Measurements from ENCODE around the gene CEMP1. TPM values are rescaled to one million over a fixed set of nuclear protein-coding genes. Genes with fewer than 3 reads are reported as not detected.
A peak's percentile ranks its signal among the peaks of the same experiment; 100 is the strongest.

Gene CEMP1
- total RNA-seq, 4 donors from 2014 or later, result not detected

DNA sequence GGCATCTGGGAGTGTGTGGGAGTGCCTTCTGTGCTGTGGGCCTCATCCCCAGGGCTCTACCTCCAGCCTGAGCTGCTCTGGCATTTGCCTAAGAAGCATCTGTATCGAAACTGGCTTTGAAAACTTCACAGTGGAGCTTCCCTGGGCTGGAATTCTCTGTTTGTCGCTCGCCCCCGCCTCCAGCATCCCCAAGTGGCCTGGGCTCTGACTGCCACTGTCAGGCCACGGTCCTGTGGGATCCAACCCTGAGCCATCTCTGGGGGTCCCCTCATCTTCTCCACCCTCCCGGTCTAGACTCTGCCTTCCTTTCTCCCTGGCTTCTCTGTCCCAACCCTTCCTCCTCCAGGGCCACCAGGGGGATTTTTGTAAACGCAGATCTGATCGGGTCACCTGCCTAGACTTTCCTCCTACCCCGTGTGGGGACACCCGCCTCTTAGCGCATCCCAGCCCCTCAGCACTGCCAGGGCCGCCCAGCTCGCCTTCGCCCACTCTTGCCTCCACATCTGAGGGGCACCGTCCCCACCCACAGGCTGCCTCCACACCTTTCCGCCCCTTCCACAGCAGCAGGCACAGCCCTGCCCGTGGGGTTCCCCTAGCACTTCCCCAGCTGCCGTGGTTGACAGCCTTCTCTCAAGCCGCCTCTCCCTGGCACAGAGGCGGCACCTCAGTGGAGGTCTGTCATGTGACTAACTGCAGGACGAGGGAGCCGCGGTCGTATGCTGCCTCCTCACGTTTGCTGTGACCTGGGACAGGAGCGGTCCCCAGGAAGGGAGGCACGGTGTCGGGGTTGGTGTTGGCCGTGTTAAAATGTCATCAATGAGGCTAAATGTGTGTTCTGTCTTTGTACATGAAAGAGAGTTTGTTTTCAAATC lies 44.3 kb downstream of the CEMP1 start:
- Histone ChIP-seq H3K36me3 (peaks cover 0 to 7% (median 0%) of the 10 kb centered on the region in 3 donors), H3K27ac (peak overlapping the region in 1 of 4 donors; percentile 24), H3K4me3 (no peak overlapping the region), H3K27me3 (no peaks in the 10 kb centered on the region), H3K4me1 (peaks cover 0 to 40% (median 9%) of the 10 kb centered on the region in 4 donors), H3K9me3 (no peaks in the 10 kb centered on the region)
- peak in 1 of 2 donors; percentile 45 for DNase-seq (ENCODE audit: low spot score in 2 of 2)
- TF ChIP-seq EP300 (IDR thresholded peaks at IDR 0.05), result no peak
- TF ChIP-seq POLR2A (IDR thresholded peaks at IDR 0.05), result no peak
- TF ChIP-seq, protein P1, sequence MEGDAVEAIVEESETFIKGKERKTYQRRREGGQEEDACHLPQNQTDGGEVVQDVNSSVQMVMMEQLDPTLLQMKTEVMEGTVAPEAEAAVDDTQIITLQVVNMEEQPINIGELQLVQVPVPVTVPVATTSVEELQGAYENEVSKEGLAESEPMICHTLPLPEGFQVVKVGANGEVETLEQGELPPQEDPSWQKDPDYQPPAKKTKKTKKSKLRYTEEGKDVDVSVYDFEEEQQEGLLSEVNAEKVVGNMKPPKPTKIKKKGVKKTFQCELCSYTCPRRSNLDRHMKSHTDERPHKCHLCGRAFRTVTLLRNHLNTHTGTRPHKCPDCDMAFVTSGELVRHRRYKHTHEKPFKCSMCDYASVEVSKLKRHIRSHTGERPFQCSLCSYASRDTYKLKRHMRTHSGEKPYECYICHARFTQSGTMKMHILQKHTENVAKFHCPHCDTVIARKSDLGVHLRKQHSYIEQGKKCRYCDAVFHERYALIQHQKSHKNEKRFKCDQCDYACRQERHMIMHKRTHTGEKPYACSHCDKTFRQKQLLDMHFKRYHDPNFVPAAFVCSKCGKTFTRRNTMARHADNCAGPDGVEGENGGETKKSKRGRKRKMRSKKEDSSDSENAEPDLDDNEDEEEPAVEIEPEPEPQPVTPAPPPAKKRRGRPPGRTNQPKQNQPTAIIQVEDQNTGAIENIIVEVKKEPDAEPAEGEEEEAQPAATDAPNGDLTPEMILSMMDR (IDR thresholded peaks at IDR 0.05), result peak in 2 of 5 experiments; percentile 25 to 33
- WGBS, 2 donors, result 47 to 49% methylated on average over 28 to 29 of the region's 29 CpGs

DNA sequence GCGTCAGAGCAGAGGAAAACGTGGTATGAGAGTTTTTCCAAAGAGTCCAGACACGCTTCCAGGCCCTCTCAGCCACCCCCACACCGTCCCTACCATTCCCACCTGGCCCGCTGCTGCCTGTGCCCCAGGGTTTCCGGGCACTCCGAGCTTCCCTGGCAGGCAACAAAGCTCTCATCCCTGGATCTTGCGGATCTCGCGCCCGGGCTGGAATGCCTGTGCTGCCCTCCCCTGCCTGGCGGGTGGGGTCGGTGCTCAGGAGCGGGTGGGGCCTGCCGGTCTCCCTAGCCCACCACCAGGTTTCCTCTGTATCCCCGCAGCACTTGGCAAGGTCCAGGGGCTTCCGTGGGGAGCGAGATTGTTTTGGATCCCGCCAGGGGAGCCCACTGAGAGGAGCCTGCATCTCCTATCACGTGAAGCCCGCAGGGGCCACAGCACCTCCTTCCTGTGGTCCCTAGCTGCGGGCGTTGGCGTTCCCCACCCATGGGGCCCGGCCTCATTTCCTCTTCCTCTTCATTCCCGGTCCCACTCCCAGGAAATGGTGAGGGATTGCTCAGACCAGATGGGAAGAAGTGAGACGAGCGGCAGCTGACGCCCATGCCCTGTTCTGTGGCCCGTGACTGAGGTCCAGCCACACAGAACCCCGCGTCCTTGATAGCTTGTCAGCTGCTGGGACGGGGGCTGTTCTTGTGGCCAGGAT lies 45.2 kb downstream of the CEMP1 start:
- no peaks in the 10 kb centered on the region for H3K27me3 ChIP-seq
- 67 to 68% methylated on average over 21 to 24 of the region's 33 CpGs for WGBS, 2 donors
- H3K9me3 ChIP-seq, result no peaks in the 10 kb centered on the region
- peaks cover 0 to 7% (median 0%) of the 10 kb centered on the region in 3 donors for H3K36me3 ChIP-seq
- no peak for DNase-seq (ENCODE audit: low spot score in 2 of 2)
- H3K4me3 ChIP-seq, result no peak overlapping the region
- H3K4me1 ChIP-seq, result peaks cover 0 to 40% (median 9%) of the 10 kb centered on the region in 4 donors
- TF ChIP-seq, protein P1 (IDR thresholded peaks at IDR 0.05), result no peak
- TF ChIP-seq POLR2A (IDR thresholded peaks at IDR 0.05), result no peak
- TF ChIP-seq EP300 (IDR thresholded peaks at IDR 0.05), result no peak
- H3K27ac ChIP-seq, result peak overlapping the region in 1 of 4 donors; percentile 13

DNA sequence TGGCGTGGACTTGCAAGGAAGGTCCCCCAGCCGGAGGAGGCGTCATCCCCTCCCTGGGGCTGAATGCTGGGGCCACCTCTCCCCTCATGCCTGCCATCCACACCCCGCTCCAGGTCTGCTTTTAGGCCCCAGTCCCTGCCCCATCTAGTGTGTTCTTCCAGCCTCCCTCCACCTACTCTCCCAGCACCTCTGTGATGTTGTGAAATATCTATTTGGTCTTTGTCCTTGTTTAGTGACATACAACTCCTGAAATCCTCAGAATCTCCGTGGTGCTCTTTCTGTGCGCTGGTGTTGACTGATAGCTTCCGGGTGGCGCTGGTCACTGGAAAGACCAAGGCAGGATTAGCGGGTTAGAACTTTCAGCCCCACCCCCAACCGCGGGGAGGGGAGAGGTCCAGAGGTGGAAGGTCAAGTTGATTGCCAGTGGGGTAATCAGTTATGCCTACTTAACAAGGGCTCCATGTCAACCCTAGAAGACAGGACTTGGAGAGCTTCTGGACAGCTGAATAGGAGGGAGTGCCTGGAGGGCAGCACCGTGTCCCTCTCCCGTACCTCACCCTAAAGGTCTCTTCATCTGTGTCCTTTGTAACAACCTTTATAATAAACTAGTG lies 46.2 kb downstream of the CEMP1 start:
- DNase-seq (ENCODE audit: low spot score in 2 of 2), result no peak
- H3K4me3 ChIP-seq, result no peak overlapping the region
- WGBS, 2 donors, result 85 to 89% methylated on average over 13 of the region's 13 CpGs
- no peaks in the 10 kb centered on the region for H3K36me3 ChIP-seq
- H3K4me1 ChIP-seq, result peaks cover 0 to 40% (median 9%) of the 10 kb centered on the region in 4 donors
- no peak overlapping the region for H3K27ac ChIP-seq
- H3K27me3 ChIP-seq, result no peaks in the 10 kb centered on the region
- no peaks in the 10 kb centered on the region for H3K9me3 ChIP-seq
- no peak for TF ChIP-seq POLR2A (IDR thresholded peaks at IDR 0.05)
- TF ChIP-seq, protein P1 (IDR thresholded peaks at IDR 0.05), result no peak
- TF ChIP-seq EP300 (IDR thresholded peaks at IDR 0.05), result no peak

DNA sequence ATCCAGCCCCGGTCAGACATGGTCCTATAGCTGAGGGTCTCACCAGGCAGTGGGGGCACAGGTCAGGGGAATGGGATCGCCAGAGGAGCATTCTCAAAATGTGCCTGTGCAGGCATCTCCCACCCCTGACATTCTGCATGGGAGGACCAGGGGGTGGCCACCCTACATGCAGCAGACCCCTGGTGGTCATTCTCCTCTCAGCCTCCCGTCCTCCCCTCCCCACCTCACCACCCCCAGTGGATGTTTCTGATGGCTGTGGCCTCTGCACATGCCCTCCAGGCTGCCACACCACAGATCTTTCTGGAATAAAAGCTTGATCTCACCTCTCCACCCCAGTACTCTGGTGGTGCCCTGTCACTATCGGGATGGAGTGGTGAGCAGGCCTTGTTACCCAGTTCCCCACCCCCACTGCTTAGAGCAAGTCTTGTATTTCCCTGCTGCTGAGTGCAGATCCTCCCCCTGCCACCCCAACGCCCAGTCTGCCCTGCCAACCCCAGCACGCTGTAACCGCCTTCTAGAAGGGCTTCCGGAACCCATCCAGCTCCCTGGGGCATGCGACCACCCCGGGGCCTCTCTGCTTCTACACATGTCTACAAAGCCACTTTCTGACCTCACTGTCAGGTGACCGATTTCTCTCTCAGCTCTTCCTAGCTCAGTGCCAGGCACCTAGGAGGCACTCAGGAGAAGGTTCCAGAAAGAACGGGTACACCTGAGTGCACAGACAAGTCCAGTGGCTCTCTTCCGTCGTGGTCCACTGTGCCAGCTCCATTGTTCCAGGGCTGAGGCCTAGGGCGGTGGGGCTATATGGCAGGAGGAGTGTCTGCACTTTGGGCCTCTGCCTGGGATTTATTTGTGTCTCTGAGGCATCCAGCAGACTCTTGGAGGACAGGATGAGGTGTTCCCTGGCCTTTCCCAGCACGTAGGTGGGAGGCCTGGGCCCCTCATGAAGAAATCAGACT lies 47.0 kb downstream of the CEMP1 start:
- WGBS, 2 donors, result 84 to 90% methylated on average over 16 of the region's 16 CpGs
- peaks cover 0 to 5% (median 0%) of the 10 kb centered on the region in 3 donors for H3K36me3 ChIP-seq
- H3K4me3 ChIP-seq, result no peak overlapping the region
- H3K4me1 ChIP-seq, result peaks cover 0 to 40% (median 9%) of the 10 kb centered on the region in 4 donors
- no peak for DNase-seq (ENCODE audit: low spot score in 2 of 2)
- TF ChIP-seq POLR2A (IDR thresholded peaks at IDR 0.05), result no peak
- no peak for TF ChIP-seq EP300 (IDR thresholded peaks at IDR 0.05)
- TF ChIP-seq, protein P1 (IDR thresholded peaks at IDR 0.05), result no peak
- H3K27ac ChIP-seq, result no peak overlapping the region
- H3K9me3 ChIP-seq, result no peaks in the 10 kb centered on the region
- no peaks in the 10 kb centered on the region for H3K27me3 ChIP-seq

Measured in tibial nerve (tissue), 4 donors.